Ramos (cell line): ENCODE measurements around the gene FAF1.
"Not testable (repeated sequence)": the region's sequence is repeated elsewhere in the genome, so short reads cannot be mapped to it uniquely, and the experiment has no call there.

Source experiments
- in situ Hi-C: fragments of 300-500 bp; cut with MboI; formaldehyde crosslinking; loops from one replicate; pipeline ENCODE4 v1.14.3; 2022; ENCODE audit warnings: low sequenced_read_pairs; ENCODE audit not compliant: unreplicated experiment

Gene FAF1

GRCh38 chr1:50959913-50960844 is at the start of gene FAF1:
FAF1 (minus strand) TSS chr1:50960267; CDS start chr1:50959811, 456 bp downstream.
- in situ Hi-C loops: no loop called here

- in situ Hi-C loops: no loop called here
These were observed 49.3 kb upstream of the FAF1 start for GRCh38 chr1:51009381-51009780.

- in situ Hi-C loops: not testable (repeated sequence)
These were observed 45.5 kb upstream of the FAF1 start for GRCh38 chr1:51005549-51005948.

- in situ Hi-C loops: no loop called here
These were observed 42.4 kb upstream of the FAF1 start for GRCh38 chr1:51002516-51002915.

- in situ Hi-C loops: no loop called here
These were observed 40.6 kb upstream of the FAF1 start for GRCh38 chr1:51000651-51001050.

- in situ Hi-C loops: no loop called here
These were observed 40.1 kb upstream of the FAF1 start for GRCh38 chr1:51000160-51000559.

- in situ Hi-C loops: not testable (repeated sequence)
These were observed 39.3 kb upstream of the FAF1 start for GRCh38 chr1:50999375-50999774.

- in situ Hi-C loops: no loop called here
These were observed 36.0 kb upstream of the FAF1 start for GRCh38 chr1:50996083-50996482.

GRCh38 chr1:50995651-50996050 is 35.6 kb upstream of the FAF1 start:
- in situ Hi-C loops: no loop called here

- in situ Hi-C loops: no loop called here
These were observed 34.9 kb upstream of the FAF1 start for GRCh38 chr1:50994997-50995396.

- in situ Hi-C loops: no loop called here
These were observed 33.6 kb upstream of the FAF1 start for GRCh38 chr1:50993645-50994044.

GRCh38 chr1:50992532-50993318 is 32.7 kb upstream of the FAF1 start:
- in situ Hi-C loops: no loop called here

GRCh38 chr1:50989694-50990093 is 29.6 kb upstream of the FAF1 start:
- in situ Hi-C loops: no loop called here

GRCh38 chr1:50986653-50987052 is 26.6 kb upstream of the FAF1 start:
- in situ Hi-C loops: no loop called here

- in situ Hi-C loops: no loop called here
These were observed 25.0 kb upstream of the FAF1 start for GRCh38 chr1:50985094-50985493.

- in situ Hi-C loops: no loop called here
These were observed 23.2 kb upstream of the FAF1 start for GRCh38 chr1:50983219-50983802.

GRCh38 chr1:50982611-50983010 is 22.5 kb upstream of the FAF1 start:
- in situ Hi-C loops: no loop called here

- in situ Hi-C loops: no loop called here
These were observed 21.7 kb upstream of the FAF1 start for GRCh38 chr1:50981741-50982140.

GRCh38 chr1:50980505-50980904 is 20.4 kb upstream of the FAF1 start:
- in situ Hi-C loops: no loop called here

GRCh38 chr1:50979937-50980336 is 19.9 kb upstream of the FAF1 start:
- in situ Hi-C loops: no loop called here
